Neural cell (in vitro differentiated cells): ENCODE data around the gene WDFY3. TPM values are rescaled to one million over a fixed set of nuclear protein-coding genes. Genes with fewer than 3 reads are reported as not detected.

Source experiments
- H2AFZ ChIP-seq: fragments of 200-600, 300-800 bp; sonication (generic), shearing (Covaris generic); 2 replicates; pipeline ENCODE4 v1.6.0; 2014; ENCODE audit warnings: low read depth, mild to moderate bottlenecking, antibody characterized with exemption, low read length, moderate library complexity
- H3F3A ChIP-seq: fragments of 200-600 bp; shearing (Covaris generic); 2 replicates; pipeline ENCODE4 v1.6.1; 2016; ENCODE audit warnings: mild to moderate bottlenecking, moderate library complexity, mixed read lengths, antibody characterized with exemption, low read length; ENCODE audit not compliant: insufficient read depth, poor library complexity, severe bottlenecking
- H3K27ac ChIP-seq: fragments of 200-600, 300-800 bp; sonication (generic), shearing (Covaris generic); 2 replicates; pipeline ENCODE4 v1.5.1; 2014; ENCODE audit warnings: mild to moderate bottlenecking, low read length, moderate library complexity
- H3K27me3 ChIP-seq: fragments of 300-800, 200-600 bp; sonication (generic), shearing (Covaris generic); 2 replicates; pipeline ENCODE4 v1.6.0; 2014; ENCODE audit warnings: mild to moderate bottlenecking, low read depth, low read length, moderate library complexity; ENCODE audit not compliant: insufficient read depth
- H3K36me3 ChIP-seq: fragments of 300-800, 200-600 bp; sonication (generic), shearing (Covaris generic); 2 replicates; pipeline ENCODE4 v1.5.1; 2014; ENCODE audit warnings: mild to moderate bottlenecking, antibody characterized with exemption, low read length, moderate library complexity; ENCODE audit not compliant: insufficient read depth
- H3K4me2 ChIP-seq: fragments of 300-800, 200-600 bp; sonication (generic), shearing (Covaris generic); 2 replicates; pipeline ENCODE4 v1.6.0; 2014; ENCODE audit warnings: mild to moderate bottlenecking, low read length
- H3K4me3 ChIP-seq: fragments of 300-800, 200-600 bp; sonication (generic), shearing (Covaris generic); 2 replicates; pipeline ENCODE4 v1.5.1; 2014; ENCODE audit warnings: mild to moderate bottlenecking, low read length, moderate library complexity
- H3K79me2 ChIP-seq: fragments of 200-600 bp; shearing (Covaris generic); replicated peaks from 2 replicates; pipeline ENCODE4 v1.6.0; 2014; ENCODE audit warnings: mild to moderate bottlenecking, low read length, moderate library complexity; ENCODE audit not compliant: insufficient read depth
- H3K9ac ChIP-seq: fragments of 300-800, 200-600 bp; sonication (generic), shearing (Covaris generic); 2 replicates; pipeline ENCODE4 v1.6.1; 2016; ENCODE audit warnings: mild to moderate bottlenecking, low read length, mixed read lengths
- H3K9me2 ChIP-seq: fragments of 200-600 bp; shearing (Covaris generic); 2 replicates; pipeline ENCODE4 v1.6.1; 2016; ENCODE audit warnings: mild to moderate bottlenecking, low read length, mixed read lengths; ENCODE audit not compliant: insufficient read depth
- H3K9me3 ChIP-seq: fragments of 200-600, 300-800 bp; sonication (generic), shearing (Covaris generic); 2 replicates; pipeline ENCODE4 v1.6.1; 2016; ENCODE audit warnings: mild to moderate bottlenecking, mixed run types, low read length, moderate library complexity, mixed read lengths
- H4K20me1 ChIP-seq: fragments of 200-600 bp; shearing (Covaris generic); 2 replicates; pipeline ENCODE4 v1.6.1; 2016; ENCODE audit warnings: mild to moderate bottlenecking, mixed run types; ENCODE audit not compliant: insufficient read depth
- CTCF ChIP-seq: fragments of 450-650 bp; IDR thresholded peaks from 2 replicates; pipeline ENCODE4 v1.5.1; 2014; ENCODE audit warnings: antibody characterized with exemption, mild to moderate bottlenecking, moderate library complexity; ENCODE audit not compliant: poor library complexity, severe bottlenecking
- EP300 ChIP-seq: fragments of 450-650 bp; conservative IDR thresholded peaks from 2 replicates; pipeline ENCODE4 v1.6.1; 2014; ENCODE audit warnings: antibody characterized with exemption, mild to moderate bottlenecking, moderate library complexity; ENCODE audit not compliant: poor library complexity, severe bottlenecking
- EZH2 ChIP-seq: fragments of 200-600, 300-800 bp; shearing (Covaris generic), sonication (generic); IDR thresholded peaks from 2 replicates; pipeline ENCODE4 v1.6.1; 2014; ENCODE audit warnings: antibody characterized with exemption, low read length, borderline replicate concordance, mild to moderate bottlenecking; ENCODE audit not compliant: insufficient read depth, poor library complexity, severe bottlenecking
- MXI1 ChIP-seq: fragments of 450-650 bp; conservative IDR thresholded peaks from 2 replicates; pipeline ENCODE4 v1.6.1; 2014; ENCODE audit warnings: antibody characterized with exemption, mild to moderate bottlenecking; ENCODE audit not compliant: poor library complexity, severe bottlenecking
- POLR2AphosphoS5 ChIP-seq: IDR thresholded peaks from 2 replicates; pipeline ENCODE4 v1.6.1; 2012
- RAD21 ChIP-seq: fragments of 450-650 bp; conservative IDR thresholded peaks from 2 replicates; pipeline ENCODE4 v1.6.1; 2014; ENCODE audit warnings: antibody characterized with exemption, mild to moderate bottlenecking, moderate library complexity
- SMC3 ChIP-seq: fragments of 450-650 bp; conservative IDR thresholded peaks from 2 replicates; pipeline ENCODE4 v1.6.1; 2014; ENCODE audit warnings: antibody characterized with exemption, mild to moderate bottlenecking, moderate library complexity; ENCODE audit not compliant: poor library complexity
- TAF1 ChIP-seq: IDR thresholded peaks from 2 replicates; pipeline ENCODE4 v1.6.1; 2012; ENCODE audit warnings: low read depth
- polyA plus RNA-seq: library from polyadenylated mRNA; depleted of rRNA; stranded (reverse); fragments of >200 nt; gene quantifications from 2 replicates; pipeline ENCODE4 v1.2.3, GENCODE V29; 2014
- TF ChIP-seq, protein P1 (sequence below): IDR thresholded peaks from 2 replicates; pipeline ENCODE4 v1.6.1; 2012; ENCODE audit warnings: borderline replicate concordance

WDFY3 gene
- polyA plus RNA-seq, 1 donor from 2014 or later: 39.8 TPM

DNA sequence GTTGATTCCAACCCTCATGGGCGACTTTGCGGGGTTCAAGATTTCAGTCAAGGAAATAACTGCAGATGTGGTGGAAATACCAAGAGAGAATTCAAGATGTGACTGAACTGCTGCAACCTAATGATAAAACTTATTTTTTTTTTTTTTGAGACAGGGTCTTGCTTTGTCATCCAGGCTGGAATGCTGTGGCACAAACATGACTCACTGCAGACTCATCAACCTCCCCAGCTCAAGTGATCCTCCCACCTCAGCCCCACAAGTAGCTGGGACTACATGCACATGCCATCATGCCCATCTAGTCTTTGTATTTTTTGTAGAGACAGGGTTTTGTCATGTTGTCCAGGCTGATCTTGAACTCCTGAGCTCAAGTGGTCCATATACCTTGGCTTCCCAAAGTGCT lies 19.5 kb upstream of the WDFY3 start:
- Histone ChIP-seq H3K27me3 (no peaks in the 10 kb centered on the region), H3K4me2 (no peak overlapping the region), H3K36me3 (no peaks in the 10 kb centered on the region), H4K20me1 (no peaks in the 10 kb centered on the region), H3K4me3 (no peak overlapping the region), H3K27ac (no peak overlapping the region), H3K79me2 (no peaks in the 10 kb centered on the region), H2AFZ (no peak overlapping the region), H3K9me3 (no peaks in the 10 kb centered on the region), H3K9ac (no peak overlapping the region), H3F3A (no peaks in the 10 kb centered on the region), H3K9me2 (no peaks in the 10 kb centered on the region)
- TF ChIP-seq CTCF (no peak), RAD21 (no peak), EZH2 (no peak), MXI1 (no peak), POLR2AphosphoS5 (no peak), TAF1 (no peak), SMC3 (no peak), EP300 (no peak)
- TF ChIP-seq, protein P1, sequence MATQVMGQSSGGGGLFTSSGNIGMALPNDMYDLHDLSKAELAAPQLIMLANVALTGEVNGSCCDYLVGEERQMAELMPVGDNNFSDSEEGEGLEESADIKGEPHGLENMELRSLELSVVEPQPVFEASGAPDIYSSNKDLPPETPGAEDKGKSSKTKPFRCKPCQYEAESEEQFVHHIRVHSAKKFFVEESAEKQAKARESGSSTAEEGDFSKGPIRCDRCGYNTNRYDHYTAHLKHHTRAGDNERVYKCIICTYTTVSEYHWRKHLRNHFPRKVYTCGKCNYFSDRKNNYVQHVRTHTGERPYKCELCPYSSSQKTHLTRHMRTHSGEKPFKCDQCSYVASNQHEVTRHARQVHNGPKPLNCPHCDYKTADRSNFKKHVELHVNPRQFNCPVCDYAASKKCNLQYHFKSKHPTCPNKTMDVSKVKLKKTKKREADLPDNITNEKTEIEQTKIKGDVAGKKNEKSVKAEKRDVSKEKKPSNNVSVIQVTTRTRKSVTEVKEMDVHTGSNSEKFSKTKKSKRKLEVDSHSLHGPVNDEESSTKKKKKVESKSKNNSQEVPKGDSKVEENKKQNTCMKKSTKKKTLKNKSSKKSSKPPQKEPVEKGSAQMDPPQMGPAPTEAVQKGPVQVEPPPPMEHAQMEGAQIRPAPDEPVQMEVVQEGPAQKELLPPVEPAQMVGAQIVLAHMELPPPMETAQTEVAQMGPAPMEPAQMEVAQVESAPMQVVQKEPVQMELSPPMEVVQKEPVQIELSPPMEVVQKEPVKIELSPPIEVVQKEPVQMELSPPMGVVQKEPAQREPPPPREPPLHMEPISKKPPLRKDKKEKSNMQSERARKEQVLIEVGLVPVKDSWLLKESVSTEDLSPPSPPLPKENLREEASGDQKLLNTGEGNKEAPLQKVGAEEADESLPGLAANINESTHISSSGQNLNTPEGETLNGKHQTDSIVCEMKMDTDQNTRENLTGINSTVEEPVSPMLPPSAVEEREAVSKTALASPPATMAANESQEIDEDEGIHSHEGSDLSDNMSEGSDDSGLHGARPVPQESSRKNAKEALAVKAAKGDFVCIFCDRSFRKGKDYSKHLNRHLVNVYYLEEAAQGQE: no peak

GRCh38 chr4:84977396-84977795 lies 10.9 kb upstream of the WDFY3 start:
- H3K4me2 ChIP-seq: no peak overlapping the region
- no peaks in the 10 kb centered on the region for H3K36me3 ChIP-seq
- no peak overlapping the region for H3K9ac ChIP-seq
- no peaks in the 10 kb centered on the region for H4K20me1 ChIP-seq
- H3K79me2 ChIP-seq: no peaks in the 10 kb centered on the region
- H3K27ac ChIP-seq: no peak overlapping the region
- no peaks in the 10 kb centered on the region for H3K9me3 ChIP-seq
- H3K4me3 ChIP-seq: no peak overlapping the region
- H3K27me3 ChIP-seq: no peaks in the 10 kb centered on the region
- no peak overlapping the region for H2AFZ ChIP-seq
- no peak for TF ChIP-seq TAF1
- no peak for TF ChIP-seq EP300
- no peak for TF ChIP-seq CTCF
- TF ChIP-seq, protein P1: no peak
- no peak for TF ChIP-seq MXI1
- H3K9me2 ChIP-seq: no peaks in the 10 kb centered on the region
- no peaks in the 10 kb centered on the region for H3F3A ChIP-seq
